ENCODE results near the gene KCNA10. TPM values are rescaled to one million over a fixed set of nuclear protein-coding genes. Genes with fewer than 3 reads are reported as not detected.
A peak's percentile ranks its signal among the peaks of the same experiment; 100 is the strongest.

KCNA10 gene
- total RNA-seq = not detected

- DNase-seq = no peak
- CTCF ChIA-PET = interaction anchor here (1.1 to 1.9 kb wide), 4 partner anchors 10 to 265 kb away, joined by 3 to 8 read pairs (median 4); no protein-coding TSS in a partner anchor
Measured at GRCh38 chr1:110519125-110519810, at the start of gene KCNA10. TSS of gene KCNA10 (minus strand) at chr1:110519175. CDS start at chr1:110518787, 388 bp downstream.

GRCh38 chr1:110566836-110567235 is 47.9 kb upstream of the KCNA10 start:
- Mint-ChIP-seq H3K27me3 (peaks cover 43% of the 10 kb centered on the region), H3K4me3 (no peak overlapping the region), H3K36me3 (ENCODE audit: low read depth) (no peaks in the 10 kb centered on the region), H3K4me1 (no peaks in the 10 kb centered on the region), H3K9me3 (no peaks in the 10 kb centered on the region), H3K27ac (no peak overlapping the region)
- DNase-seq = no peak
- CTCF ChIA-PET = no interaction called here
- POLR2A ChIA-PET = no interaction called here

More at GRCh38 chr1:110519125-110519810, at the start of gene KCNA10:
- Mint-ChIP-seq H3K4me3 (no peak within 1 kb of the TSS), H3K36me3 (ENCODE audit: low read depth) (no peaks in the 10 kb centered on the region), H3K27me3 (peaks cover 26% of the 10 kb centered on the region), H3K27ac (no peak within 1 kb of the TSS), H3K4me1 (no peaks in the 10 kb centered on the region), H3K9me3 (no peaks in the 10 kb centered on the region)
- POLR2A ChIA-PET = no interaction called here

DNA sequence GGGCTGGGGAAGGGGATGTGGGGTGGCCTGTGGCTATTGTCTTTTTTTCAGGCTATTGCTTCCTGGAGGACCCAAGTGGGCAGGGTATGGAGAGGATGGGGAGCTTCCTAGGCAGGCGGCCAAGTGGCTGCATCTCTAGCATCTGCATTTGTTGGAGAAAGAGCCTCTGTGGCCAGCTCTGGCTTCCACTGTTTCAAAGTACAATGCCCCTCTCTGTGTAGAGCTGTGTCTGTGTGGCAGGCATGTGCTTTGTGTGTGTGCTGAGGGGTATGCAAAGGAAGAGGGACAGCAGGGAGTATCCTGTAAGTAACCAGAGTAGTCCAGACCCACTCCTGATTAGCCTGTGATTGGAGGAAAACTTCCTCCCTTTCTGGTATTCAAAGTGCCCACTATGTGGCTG is 46.6 kb upstream of the KCNA10 start:
- ChIA-PET CTCF (interaction anchor here (0.6 to 4.2 kb wide), 2 partner anchors 11 to 700 kb away, joined by 3 to 11 read pairs; no protein-coding TSS in a partner anchor), POLR2A (no interaction called here)
- Mint-ChIP-seq H3K27me3 (peaks cover 37% of the 10 kb centered on the region), H3K9me3 (no peaks in the 10 kb centered on the region), H3K27ac (no peak overlapping the region), H3K36me3 (ENCODE audit: low read depth) (no peaks in the 10 kb centered on the region), H3K4me3 (no peak overlapping the region), H3K4me1 (no peaks in the 10 kb centered on the region)
- DNase-seq = no peak

- ChIA-PET CTCF (interaction anchor here (4.2 kb wide), 1 partner anchor 8 kb away, joined by 11 read pairs; no protein-coding TSS in a partner anchor), POLR2A (no interaction called here)
- H3K36me3 Mint-ChIP-seq (ENCODE audit: low read depth) = no peaks in the 10 kb centered on the region
- H3K27ac Mint-ChIP-seq = no peak overlapping the region
- H3K4me3 Mint-ChIP-seq = no peak overlapping the region
- no peak for DNase-seq
- no peaks in the 10 kb centered on the region for H3K9me3 Mint-ChIP-seq
- H3K27me3 Mint-ChIP-seq = peaks cover 30% of the 10 kb centered on the region
- peaks cover 2% of the 10 kb centered on the region for H3K4me1 Mint-ChIP-seq
Measured at GRCh38 chr1:110563089-110563488, 44.1 kb upstream of the KCNA10 start.

DNA sequence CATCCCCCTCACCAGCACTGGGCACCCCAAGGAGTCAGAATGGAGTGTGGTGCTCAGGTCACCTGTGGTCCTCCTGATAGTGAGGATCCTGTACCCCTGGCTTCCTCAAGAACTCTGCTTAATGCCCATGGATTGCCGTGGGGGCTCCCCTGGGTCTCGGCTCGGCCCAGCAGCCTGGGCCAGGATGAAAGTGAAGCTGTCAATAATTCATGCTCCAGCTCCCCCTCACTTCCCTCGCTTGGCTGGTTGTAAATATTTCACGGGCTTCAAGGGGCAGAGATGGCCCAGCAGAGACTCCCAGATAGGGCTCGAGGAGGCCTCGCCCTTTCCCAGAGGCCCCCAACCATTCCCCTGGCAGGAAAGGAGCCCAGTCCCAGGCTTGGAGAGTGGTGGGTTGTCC is 42.6 kb upstream of the KCNA10 start:
- Mint-ChIP-seq H3K4me3 (no peak overlapping the region), H3K9me3 (no peaks in the 10 kb centered on the region), H3K27me3 (peaks cover 27% of the 10 kb centered on the region), H3K4me1 (peaks cover 2% of the 10 kb centered on the region), H3K36me3 (ENCODE audit: low read depth) (no peaks in the 10 kb centered on the region), H3K27ac (no peak overlapping the region)
- DNase-seq = no peak
- ChIA-PET POLR2A (no interaction called here), CTCF (interaction anchor here (1.7 to 4.2 kb wide), 2 partner anchors 7 to 13 kb away, joined by 6 to 11 read pairs; no protein-coding TSS in a partner anchor)

DNA sequence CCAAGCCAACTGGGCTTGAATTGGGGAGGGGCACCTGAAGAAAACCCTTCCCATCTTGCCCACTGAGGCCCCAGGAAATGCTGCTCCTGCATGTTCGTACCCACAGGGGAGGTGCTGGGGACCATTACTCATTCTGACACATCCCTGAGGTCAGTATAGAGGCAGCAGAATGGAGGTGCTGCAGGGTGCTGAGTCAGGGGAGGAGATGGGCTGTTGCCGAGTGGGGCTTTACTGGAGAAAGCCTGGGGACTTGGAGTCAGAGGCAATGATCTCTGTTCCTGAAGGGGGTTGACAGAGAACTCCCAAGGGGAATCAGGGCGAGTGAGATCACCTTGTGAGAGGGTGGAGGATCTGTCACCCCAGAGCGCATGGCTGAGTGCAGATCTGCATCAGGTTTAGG is 40.2 kb upstream of the KCNA10 start:
- Mint-ChIP-seq H3K36me3 (ENCODE audit: low read depth) (no peaks in the 10 kb centered on the region), H3K4me3 (no peak overlapping the region), H3K27ac (no peak overlapping the region), H3K27me3 (peaks cover 36% of the 10 kb centered on the region), H3K4me1 (peaks cover 2% of the 10 kb centered on the region), H3K9me3 (no peaks in the 10 kb centered on the region)
- POLR2A ChIA-PET = no interaction called here
- CTCF ChIA-PET = no interaction called here
- DNase-seq = no peak

- Mint-ChIP-seq H3K27ac (no peak overlapping the region), H3K27me3 (peaks cover 50% of the 10 kb centered on the region), H3K4me3 (no peak overlapping the region), H3K9me3 (no peaks in the 10 kb centered on the region), H3K36me3 (ENCODE audit: low read depth) (no peaks in the 10 kb centered on the region), H3K4me1 (peaks cover 2% of the 10 kb centered on the region)
- POLR2A ChIA-PET = no interaction called here
- no peak for DNase-seq
- CTCF ChIA-PET = interaction anchor here (0.7 to 2.0 kb wide), 7 partner anchors 15 to 226 kb away, joined by 3 to 7 read pairs (median 3); no protein-coding TSS in a partner anchor
Measured at GRCh38 chr1:110557481-110557880, 38.5 kb upstream of the KCNA10 start.

DNA sequence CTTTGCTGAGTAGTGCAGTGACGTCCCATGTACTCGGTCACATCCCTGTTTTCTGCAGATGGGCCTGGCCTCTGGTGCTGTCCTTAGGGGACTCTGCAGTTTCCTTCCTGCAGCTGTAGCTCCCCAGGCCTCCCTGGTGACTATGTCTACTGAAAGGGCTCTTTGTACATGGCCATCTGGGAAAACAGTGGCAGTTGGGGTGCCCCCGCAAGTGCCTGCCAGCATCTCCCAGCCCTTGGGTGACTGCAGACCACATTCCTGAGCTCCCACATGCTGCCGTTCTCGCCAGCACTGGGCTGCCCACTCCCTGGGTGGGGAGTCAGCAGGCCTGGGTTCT is 37.5 kb upstream of the KCNA10 start:
- Mint-ChIP-seq H3K4me3 (no peak overlapping the region), H3K27ac (no peak overlapping the region), H3K9me3 (no peaks in the 10 kb centered on the region), H3K36me3 (ENCODE audit: low read depth) (no peaks in the 10 kb centered on the region), H3K27me3 (peaks cover 50% of the 10 kb centered on the region), H3K4me1 (peaks cover 2% of the 10 kb centered on the region)
- ChIA-PET CTCF (interaction anchor here (0.6 to 3.0 kb wide), 10 partner anchors 7 to 1342 kb away, joined by 3 to 11 read pairs (median 4); no protein-coding TSS in a partner anchor), POLR2A (interaction anchor here (0.6 kb wide), 1 partner anchor 43 kb away, joined by 5 read pairs; no protein-coding TSS in a partner anchor)
- no peak for DNase-seq

DNA sequence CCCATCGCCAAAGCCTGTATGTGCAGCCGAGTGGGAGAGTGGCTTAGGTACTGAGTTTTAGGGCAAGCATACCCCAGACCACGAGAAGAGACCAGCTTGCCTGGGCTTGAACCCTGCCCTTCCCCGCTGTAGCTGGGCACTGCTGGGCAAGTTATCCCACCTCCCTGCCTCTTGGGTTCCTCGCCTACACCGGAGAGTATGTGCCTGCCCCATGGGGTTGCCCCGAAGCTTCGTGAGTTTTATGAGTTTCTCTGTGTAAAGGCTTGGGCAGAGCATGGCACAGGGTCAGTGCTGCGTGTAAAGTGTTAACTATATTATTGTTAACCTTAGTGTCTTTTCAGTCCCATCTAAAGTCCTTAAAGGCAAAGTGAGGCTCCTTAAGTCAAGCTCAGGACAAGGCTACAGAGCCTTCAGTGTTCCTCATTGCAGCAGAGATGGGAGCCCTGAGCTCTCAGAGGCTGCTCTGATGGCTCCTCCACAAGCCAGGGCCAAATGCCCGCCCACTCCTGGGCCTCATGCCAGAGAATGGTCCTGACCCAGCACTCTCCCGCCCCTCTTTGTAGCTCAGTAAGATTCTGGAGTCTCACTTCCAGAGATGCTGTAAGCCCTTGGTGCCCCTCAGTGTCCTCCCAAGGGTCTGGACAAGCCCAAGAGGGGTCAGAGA is 37.0 kb upstream of the KCNA10 start:
- CTCF ChIA-PET = interaction anchor here (0.6 to 3.0 kb wide), 17 partner anchors 8 to 231 kb away, joined by 3 to 11 read pairs (median 3); partner anchors contain the start of gene KCNA2
- no peaks in the 10 kb centered on the region for H3K36me3 Mint-ChIP-seq (ENCODE audit: low read depth)
- peaks cover 2% of the 10 kb centered on the region for H3K4me1 Mint-ChIP-seq
- H3K27ac Mint-ChIP-seq = no peak overlapping the region
- POLR2A ChIA-PET = no interaction called here
- no peak overlapping the region for H3K4me3 Mint-ChIP-seq
- DNase-seq = no peak
- H3K9me3 Mint-ChIP-seq = no peaks in the 10 kb centered on the region
- peaks cover 50% of the 10 kb centered on the region for H3K27me3 Mint-ChIP-seq

DNA sequence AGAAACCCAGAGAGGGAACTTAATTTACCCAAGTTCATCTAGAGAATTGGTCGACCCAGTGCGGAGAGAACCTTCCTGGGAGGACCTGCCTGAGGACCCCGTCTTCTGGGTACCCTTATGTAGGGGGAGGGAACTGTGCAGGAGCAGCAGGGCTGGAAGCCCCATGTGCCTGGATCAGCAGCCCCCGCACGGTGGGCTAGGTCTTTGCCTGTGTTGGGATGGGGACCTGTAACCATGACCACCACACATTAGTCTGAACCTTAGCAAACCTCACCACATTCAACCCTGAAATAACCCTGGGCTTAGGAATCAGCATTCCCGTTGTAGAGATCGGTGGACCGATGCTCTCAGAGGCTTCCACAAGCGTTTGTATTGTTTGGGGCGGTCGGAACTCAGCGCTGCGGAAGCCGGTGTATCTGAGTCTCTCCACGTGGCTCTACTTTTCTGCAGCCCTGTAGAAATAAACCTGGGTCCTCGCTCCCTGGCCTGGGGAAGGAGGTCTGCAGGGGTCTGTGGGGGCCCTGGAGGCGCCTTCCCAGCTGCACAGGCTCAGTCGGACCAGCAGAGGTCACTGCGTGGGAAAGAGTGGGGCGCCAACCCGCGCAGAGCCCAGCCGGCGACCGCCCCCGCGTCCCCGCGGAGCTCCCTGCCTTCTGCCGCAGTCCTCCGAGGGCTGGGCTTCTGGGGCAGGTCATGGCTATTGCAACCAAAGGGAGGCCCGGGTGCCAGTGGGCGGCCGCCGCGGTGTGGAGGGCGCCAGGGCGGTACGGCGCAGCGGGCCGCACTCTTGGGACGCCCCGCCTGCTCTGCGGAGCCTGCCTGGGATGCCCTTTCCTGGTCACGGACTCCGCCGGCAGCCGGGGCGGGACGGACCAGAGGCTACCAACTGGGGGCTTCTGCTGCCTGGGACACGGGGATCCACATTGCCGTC is 36.2 kb upstream of the KCNA10 start:
- Mint-ChIP-seq H3K4me3 (no peak overlapping the region), H3K27ac (no peak overlapping the region)

GRCh38 chr1:110551278-110551809 is 32.4 kb upstream of the KCNA10 start:
- ChIA-PET CTCF (interaction anchor here (1.2 to 1.4 kb wide), 2 partner anchors 13 to 27 kb away, joined by 3 read pairs; no protein-coding TSS in a partner anchor), POLR2A (no interaction called here)
- H3K4me1 Mint-ChIP-seq = no peaks in the 10 kb centered on the region
- H3K27ac Mint-ChIP-seq = no peak overlapping the region
- H3K4me3 Mint-ChIP-seq = no peak overlapping the region
- H3K27me3 Mint-ChIP-seq = peaks cover 33% of the 10 kb centered on the region
- H3K9me3 Mint-ChIP-seq = no peaks in the 10 kb centered on the region
- H3K36me3 Mint-ChIP-seq (ENCODE audit: low read depth) = no peaks in the 10 kb centered on the region
- no peak for DNase-seq

More for the DNA sequence above, 36.2 kb upstream of the KCNA10 start:
- POLR2A ChIA-PET = interaction anchor here (0.6 kb wide), 1 partner anchor 118 kb away, joined by 5 read pairs; no protein-coding TSS in a partner anchor
- Mint-ChIP-seq H3K9me3 (no peaks in the 10 kb centered on the region), H3K36me3 (ENCODE audit: low read depth) (no peaks in the 10 kb centered on the region), H3K27me3 (peaks cover 50% of the 10 kb centered on the region), H3K4me1 (peaks cover 2% of the 10 kb centered on the region)
- DNase-seq = peak; percentile 46
- CTCF ChIA-PET = interaction anchor here (0.6 to 3.0 kb wide), 16 partner anchors 9 to 232 kb away, joined by 3 to 11 read pairs (median 3); partner anchors contain the start of gene KCNA2

DNA sequence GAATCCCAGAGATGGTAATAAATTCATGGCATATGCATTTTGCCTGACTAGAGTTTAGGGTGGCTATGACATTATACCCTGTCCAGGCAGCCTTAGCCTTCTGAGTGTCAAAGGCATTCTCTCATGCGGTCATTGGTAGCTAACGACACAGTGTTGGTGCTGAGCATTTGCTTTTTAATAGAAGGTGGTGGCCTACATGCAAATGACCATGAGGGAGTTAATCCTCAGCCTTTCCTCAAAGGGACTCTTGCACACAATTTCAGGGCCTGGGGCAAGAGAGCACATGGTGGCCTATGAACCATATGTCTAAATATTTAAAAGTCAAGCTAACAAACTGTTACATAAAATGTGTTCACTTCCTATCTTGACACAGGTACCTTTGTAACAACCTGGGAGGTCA is 30.9 kb upstream of the KCNA10 start:
- no peaks in the 10 kb centered on the region for H3K36me3 Mint-ChIP-seq (ENCODE audit: low read depth)
- ChIA-PET POLR2A (no interaction called here), CTCF (no interaction called here)
- no peak overlapping the region for H3K27ac Mint-ChIP-seq
- no peaks in the 10 kb centered on the region for H3K4me1 Mint-ChIP-seq
- no peaks in the 10 kb centered on the region for H3K9me3 Mint-ChIP-seq
- H3K27me3 Mint-ChIP-seq = peaks cover 29% of the 10 kb centered on the region
- H3K4me3 Mint-ChIP-seq = no peak overlapping the region
- no peak for DNase-seq

All from activated CD4-positive, alpha-beta T cell treated with anti-CD3 and anti-CD28 coated beads, Interleukin-2, amount 10 ng/mL, durations not matched to agents 7 days and 5 days (primary cell).